RPMI7951 (cell line): ENCODE measurements around the gene EGFR. TPM values are rescaled to one million over a fixed set of nuclear protein-coding genes. Genes with fewer than 3 reads are reported as not detected.

Experiments
- DNase-seq: peaks from one replicate; pipeline ENCODE4 v3.0.0-alpha.2; 2012; ENCODE audit warnings: low read depth
- total RNA-seq: library from RNA; depleted of rRNA; stranded (reverse); fragments of >200 nt; shearing (Covaris generic); gene quantifications from 2 replicates; pipeline ENCODE4 v1.2.3, GENCODE V29; 2014

EGFR gene
- total RNA-seq, 1 experiment from 2014 or later: 40.9 TPM

GRCh38 chr7:55124989-55125875, 106.4 kb downstream of the EGFR start:
- DNase-seq: peak; percentile 48

DNA sequence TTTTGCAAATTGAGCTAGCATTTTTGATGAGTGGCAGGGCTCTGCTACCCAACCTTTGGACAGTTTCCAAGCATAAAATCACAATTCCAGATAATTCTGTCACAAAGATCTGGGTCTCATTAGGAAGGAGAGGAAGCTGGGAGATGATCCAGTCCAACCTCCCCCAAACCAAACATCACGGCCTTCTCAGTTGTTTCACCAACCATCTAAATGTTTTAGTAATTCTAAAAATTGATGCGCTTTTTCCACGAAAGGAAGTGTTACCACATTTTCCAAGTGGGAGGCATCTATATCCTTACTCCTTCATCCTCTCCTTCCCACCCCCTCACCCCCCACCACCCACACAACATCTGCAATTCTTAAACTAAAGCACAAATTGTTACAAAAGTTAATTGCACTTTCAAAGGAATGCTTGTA, 108.3 kb downstream of the EGFR start:
- peak; percentile 46 for DNase-seq

DNA sequence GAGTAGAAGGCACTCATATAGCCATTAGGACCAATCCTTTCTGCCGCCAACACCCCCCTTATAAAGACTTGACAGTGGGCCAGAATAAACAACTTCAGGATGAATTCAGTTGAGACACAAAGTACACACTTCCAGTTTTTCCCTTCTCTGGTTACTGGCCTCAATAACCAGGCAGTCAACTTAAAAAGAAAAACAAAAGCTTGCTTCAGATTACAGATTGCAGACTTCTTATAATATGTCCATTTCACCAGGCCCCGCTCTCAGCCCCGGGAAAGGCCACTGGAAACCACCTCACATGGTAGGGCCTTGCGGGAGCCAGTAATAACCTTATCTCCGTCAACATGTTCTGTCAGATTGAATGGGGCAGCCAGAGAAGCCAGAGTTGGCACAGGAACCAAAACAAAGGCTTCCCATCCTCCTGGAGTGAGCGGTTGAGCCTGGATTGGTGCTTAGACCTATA, 108.8 kb downstream of the EGFR start:
- peak; percentile 86 for DNase-seq

DNA sequence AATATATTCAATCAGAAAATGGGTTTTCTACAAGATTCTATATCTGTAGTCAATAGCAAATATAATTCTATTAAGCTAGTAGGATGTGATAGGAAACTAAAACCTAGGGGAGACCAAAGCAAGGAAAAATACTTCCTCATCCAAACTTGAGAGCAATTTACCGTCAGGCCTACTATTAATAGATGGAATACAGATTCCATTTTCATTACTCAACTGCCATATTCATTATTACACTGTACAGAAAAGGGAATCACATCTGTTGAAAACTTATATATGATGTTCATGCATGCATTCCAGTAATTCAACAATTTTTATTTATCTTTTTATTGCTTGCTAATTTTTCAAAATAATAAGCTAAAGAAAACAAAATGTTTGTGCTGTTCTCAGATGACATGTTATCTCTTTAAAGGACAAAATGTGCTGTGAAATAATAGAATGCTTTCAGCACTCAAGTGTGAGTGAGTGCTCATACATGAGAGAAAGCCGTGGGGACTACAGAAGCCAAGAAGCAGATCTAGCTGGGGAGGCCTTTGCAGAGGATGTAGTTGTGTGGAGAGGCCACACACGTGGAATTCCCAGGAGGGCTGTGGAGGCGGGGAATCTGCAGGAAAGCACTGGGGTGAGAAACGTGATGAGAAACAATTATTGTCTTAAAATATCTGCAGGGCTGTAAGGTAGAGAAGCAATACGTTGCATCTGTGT, 110.0 kb downstream of the EGFR start:
- DNase-seq: peak; percentile 69

GRCh38 chr7:55129541-55130394, 111.0 kb downstream of the EGFR start:
- peak; percentile 93 for DNase-seq

GRCh38 chr7:55130395-55131141, 111.8 kb downstream of the EGFR start:
- peak; percentile 97 for DNase-seq

DNA sequence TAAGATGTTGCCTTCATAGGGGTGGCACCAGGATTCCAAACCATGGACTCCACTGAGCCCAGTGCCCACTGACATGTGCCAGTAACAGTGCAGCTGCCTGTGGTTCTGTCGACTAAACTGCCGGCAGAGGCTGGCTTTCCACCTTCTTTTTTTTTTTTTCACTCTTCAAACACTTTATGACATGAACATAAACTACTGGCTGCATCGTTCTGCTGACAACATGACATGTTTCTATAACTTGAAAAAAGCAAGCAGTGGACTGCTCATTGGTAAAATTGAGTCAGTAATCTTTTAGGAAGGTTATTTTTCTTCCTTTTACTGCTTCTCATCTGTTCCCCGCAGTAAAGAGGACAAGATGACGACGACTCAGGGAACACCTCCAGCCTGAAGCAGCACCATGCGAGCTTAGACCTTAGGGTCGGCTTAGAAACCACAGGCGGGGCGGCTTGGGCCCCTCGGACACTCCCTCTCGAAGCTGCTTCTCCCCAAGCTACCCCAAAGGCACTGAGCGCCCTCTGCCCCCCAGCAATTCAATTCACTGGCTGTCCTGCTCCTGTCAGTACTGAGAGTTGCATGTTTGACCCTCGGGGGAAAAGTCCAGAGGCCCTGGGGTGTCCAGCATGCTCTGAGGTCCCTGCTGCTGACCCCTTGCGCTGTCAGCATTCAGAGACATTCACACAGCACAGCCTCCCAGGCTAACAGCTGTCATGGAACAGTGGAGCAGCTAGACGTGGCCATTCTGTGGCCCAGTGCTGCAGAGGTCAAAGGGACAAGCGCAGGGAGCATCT, 112.5 kb downstream of the EGFR start:
- DNase-seq: no peak

DNA sequence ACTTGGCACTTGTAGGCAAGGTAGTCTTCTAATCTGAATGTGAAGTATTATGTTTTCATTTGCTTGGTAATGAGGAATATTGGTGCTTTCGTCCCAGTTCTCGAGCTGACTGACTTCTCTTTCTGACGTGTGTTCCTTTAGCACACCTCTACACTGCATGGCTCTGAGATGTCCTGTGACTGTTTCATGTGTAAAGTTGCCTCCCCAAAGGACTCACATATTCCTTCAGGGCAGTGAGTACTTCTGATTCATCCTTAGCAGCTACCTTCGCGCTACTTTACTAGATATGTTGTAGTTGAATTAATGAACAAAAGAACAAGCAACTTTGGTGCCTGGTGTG, 113.7 kb downstream of the EGFR start:
- no peak for DNase-seq

- DNase-seq: peak; percentile 100
These were observed 114.2 kb downstream of the EGFR start for GRCh38 chr7:55132890-55133551.

- peak; percentile 100 for DNase-seq
These were observed 115.0 kb downstream of the EGFR start for GRCh38 chr7:55133630-55134358.

DNA sequence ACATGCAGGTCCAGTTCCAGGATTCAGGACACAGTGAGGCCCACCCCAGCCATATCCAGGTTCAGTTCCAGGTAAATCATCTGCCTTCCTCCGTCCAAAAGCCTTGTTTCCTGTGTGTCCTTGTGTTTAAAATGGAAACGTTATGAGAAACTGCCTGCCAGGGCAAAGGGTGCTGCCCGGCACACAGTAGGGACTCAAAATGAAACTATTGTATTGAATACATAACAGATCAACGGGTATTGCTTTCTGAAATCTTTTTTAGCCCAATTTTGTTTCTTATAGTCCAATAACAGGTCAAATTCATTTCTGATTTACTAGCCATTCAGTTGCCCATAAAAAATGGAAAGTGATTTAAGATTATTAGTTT, 115.5 kb downstream of the EGFR start:
- DNase-seq: no peak

- DNase-seq: no peak
These were observed 116.0 kb downstream of the EGFR start for GRCh38 chr7:55134786-55135185.

DNA sequence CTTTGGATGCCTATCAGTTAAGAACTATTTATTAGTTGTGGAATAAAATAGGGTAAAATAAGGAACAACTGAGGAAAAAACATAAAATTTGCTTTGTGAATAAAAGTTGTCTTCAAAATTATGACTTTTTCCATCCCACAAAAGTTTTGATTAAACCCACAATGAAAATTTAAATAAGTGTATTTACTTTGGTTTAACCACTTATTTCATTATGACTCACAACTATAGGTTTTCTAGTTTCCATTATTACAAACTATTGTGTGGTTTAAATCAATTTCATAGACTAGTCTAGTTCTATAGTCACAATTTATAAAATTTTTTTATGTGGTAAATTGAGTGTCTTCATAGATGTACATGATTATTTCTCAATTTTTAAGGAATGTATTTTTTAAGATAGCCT, 116.6 kb downstream of the EGFR start:
- no peak for DNase-seq

DNA sequence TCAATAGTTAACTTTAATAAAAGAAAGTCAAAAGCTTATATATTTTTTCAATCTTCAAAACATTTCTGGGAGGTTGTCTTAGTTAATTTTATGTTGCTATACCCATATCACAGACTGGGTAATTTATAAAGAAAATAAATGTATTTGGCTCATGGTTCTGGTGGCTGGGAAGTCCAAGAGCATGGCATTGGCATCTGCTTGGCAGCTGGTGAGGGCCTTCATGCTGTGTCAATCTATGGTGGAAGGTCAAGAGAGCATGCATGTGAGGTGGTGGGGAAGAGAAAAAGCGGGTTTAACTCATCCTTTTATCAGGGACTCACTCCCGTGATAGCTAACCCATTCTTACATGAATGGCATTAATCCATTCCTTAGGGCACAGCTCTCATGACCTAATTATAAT, 119.8 kb downstream of the EGFR start:
- DNase-seq: no peak

DNA sequence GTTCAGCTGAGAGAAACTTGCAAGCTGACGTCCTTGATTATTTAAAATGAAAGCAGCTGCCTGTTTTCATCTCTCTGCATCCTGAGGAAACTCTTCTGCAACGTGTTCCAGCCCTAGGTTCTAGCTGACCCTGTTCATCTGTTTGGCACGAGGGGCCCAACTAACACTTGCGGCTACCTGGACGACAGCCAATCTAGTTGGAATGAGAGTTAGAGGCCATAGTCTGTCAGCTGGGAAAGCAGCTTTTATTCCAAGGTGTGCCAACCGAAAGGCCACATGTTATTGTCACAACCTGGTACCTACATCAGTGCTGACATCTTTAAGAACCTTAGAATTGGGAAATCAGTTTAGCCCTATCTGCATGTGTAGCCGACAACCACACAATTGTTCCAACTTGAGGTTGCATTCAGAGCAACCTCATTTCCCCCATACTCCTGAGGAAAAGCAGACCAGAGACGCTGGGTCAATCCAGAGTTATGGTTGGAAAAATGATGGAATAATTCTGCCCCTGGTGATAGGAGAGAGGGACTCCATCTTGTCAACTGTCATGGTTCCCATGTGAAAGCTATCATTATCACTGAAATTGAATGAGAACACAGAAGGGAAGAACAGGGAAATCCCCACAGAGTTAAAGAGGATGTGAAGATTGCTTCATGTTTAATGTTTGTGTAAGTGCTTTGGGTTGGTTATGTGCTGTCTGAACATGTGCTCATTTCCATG, 121.6 kb downstream of the EGFR start:
- peak; percentile 88 for DNase-seq

DNA sequence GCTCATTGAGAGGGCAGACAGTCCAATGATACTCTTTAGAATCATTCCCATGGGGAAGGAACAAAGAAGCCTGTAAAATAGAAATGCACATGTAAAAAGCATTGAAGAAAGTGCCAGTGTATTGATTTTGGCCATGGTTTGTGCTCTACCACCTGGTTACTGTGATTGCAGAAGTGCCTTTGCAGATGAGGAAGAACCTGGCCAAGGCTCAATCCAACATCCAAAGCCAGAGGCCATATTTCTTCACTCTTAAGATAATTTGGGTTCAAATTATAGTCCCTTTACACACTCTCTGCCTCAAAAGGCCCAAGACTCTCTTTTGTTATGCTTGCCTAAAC, 122.1 kb downstream of the EGFR start:
- no peak for DNase-seq

DNA sequence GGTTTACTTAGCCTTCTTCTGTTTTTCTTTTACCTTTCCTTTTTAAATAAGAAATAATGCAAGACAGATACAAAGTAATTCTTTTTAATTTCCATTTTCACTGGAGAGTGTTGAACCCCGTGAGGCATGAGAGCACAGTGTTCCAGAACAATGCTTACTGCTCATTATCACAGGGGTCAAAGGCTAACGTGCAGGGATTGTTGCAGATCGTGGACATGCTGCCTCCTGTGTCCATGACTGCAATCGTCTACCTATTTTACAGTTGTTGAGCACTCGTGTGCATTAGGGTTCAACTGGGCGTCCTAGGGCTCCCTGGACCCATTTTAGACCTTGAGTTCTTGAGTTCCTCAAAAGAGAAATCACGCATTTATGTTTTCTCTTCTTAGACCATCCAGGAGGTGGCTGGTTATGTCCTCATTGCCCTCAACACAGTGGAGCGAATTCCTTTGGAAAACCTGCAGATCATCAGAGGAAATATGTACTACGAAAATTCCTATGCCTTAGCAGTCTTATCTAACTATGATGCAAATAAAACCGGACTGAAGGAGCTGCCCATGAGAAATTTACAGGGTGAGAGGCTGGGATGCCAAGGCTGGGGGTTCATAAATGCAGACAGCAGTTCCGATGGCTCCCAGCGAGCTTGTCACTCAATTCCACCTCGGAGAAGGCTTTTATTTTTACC, 124.2 kb downstream of the EGFR start:
- no peak for DNase-seq
